GM04504 (cell line): ENCODE data around the gene PKN3.
"Not testable (repeated sequence)": the region's sequence is repeated elsewhere in the genome, so short reads cannot be mapped to it uniquely, and the experiment has no call there.

Experiments used
- DNase-seq: peaks from one replicate; pipeline ENCODE4 v3.0.0-alpha.2; 2012; ENCODE audit warnings: low read depth

The PKN3 gene

DNA sequence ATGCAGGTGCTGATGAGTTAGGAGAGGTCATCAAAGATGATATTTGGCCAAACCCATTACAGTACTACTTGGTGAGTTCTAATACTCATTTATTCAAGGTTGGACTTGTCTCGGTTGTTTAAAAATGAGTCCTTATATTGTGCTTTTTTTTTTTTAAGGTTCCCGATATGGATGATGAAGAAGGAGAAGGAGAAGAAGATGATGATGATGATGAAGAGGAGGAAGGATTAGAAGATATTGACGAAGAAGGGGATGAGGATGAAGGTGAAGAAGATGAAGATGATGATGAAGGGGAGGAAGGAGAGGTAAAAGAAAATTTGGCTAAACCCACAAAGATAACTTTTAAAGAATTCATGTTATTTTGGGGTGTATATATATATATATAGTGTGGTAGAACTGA lies 8.6 kb upstream of the PKN3 start:
- DNase-seq = not testable (repeated sequence)

GRCh38 chr9:128694344-128694743 lies 8.0 kb upstream of the PKN3 start:
- no peak for DNase-seq

DNA sequence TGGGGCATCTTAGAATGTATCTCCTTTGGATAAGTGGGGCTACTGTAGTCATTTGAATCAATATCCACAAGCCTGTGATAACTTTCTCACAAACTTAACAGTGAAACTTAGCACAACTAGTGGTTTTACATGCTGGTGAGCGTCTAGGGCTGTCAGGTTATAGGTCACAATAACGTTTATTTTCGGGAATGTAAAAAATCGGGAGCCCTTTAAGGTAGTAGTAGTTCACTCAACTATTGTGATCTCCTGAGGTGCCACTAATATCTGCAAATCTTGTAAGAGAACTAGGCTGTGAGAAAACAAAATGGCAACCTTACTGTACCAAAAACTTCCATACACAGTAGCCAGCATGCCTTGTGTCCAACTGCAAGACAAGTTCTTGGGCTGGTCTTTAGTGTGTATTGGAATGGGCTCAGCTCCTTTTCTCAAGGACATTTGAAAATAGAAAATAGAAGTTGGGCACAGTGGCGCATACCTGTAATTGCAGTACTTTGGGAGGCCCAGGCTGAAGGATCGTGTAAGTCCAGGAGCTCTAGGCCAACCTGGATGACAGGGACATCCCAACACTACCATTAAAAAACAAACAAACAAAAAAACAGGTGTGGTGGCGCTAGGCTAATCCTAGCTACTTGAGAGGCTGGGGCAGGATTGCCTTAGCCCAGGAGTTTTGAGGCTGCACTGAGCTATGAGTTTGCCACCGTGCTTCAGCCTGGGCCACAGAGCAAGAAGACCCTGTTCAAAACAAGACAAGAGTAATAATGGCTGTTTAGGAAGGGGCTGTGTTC lies 5.2 kb upstream of the PKN3 start:
- no peak for DNase-seq

DNA sequence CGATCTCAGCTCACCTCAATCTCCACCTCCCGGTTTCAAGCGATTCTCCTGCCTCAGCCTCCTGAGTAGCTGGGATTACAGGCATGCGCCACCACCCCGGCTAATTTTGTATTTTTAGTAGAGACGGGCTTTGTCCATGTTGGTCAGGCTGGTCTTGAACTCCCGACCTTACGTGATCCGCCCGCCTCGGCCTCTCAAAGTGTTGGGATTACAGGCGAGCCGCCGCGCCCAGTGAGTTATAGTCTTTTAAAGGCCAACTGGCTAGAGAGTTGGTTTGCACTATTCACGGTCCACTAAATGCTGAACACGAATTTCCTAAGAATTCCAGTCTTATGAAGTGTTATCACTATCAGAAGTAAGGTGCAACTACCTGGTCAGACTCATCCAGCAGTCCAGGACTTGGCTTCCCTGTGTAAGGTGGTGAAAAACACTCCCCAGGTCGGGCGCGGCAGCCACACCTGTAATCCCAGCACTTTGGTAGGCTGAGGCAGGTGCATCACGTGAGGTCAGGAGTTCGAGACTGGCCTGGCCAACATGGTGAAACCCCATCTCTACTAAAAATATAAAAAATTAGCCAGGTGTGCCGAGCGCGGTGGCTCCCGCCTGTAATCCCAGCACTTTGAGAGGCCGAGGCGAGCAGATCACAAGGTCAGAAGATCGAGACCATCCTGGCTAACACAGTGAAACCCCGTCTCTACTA lies 3.1 kb upstream of the PKN3 start:
- DNase-seq = not testable (repeated sequence)

GRCh38 chr9:128701227-128701854 lies 962 bp upstream of the PKN3 start:
- DNase-seq = no peak

DNA sequence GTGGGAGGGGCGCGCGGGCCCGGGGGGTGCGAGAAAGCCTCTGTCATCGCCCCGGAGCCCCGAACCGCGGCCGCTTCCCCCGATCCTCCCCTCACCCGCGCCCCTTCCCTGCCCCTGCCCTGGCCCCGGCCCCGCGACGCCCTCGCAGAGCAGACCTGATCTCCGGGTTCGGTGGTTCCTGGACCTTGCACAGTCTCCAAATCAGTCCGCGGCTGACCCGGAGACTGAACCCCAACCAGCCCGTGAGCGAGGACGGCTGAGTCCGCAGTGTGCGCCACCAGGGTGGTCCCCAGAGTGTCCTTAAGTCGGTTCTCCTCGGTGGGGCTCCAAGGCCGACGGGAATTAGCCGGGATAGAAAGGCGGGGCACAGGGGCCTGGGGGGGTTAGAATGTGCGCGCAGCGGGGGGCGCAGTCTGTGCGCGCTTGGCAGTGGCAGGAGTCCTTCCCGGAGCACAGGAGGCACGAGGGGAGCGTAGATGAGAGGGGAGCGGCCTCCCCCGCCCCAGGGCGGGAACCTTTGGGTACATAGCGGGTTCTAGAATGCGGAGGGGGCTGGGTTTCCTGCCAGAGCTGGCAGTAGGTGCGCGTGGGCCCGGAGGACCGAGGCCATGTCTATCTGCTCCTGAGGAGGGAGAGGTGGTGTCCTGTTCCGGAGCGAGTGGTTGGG lies 779 bp downstream of the PKN3 start:
- DNase-seq = no peak

GRCh38 chr9:128703616-128704355 lies 1.5 kb downstream of the PKN3 start:
- DNase-seq = no peak

GRCh38 chr9:128704356-128704670 lies 2.0 kb downstream of the PKN3 start:
- no peak for DNase-seq

DNA sequence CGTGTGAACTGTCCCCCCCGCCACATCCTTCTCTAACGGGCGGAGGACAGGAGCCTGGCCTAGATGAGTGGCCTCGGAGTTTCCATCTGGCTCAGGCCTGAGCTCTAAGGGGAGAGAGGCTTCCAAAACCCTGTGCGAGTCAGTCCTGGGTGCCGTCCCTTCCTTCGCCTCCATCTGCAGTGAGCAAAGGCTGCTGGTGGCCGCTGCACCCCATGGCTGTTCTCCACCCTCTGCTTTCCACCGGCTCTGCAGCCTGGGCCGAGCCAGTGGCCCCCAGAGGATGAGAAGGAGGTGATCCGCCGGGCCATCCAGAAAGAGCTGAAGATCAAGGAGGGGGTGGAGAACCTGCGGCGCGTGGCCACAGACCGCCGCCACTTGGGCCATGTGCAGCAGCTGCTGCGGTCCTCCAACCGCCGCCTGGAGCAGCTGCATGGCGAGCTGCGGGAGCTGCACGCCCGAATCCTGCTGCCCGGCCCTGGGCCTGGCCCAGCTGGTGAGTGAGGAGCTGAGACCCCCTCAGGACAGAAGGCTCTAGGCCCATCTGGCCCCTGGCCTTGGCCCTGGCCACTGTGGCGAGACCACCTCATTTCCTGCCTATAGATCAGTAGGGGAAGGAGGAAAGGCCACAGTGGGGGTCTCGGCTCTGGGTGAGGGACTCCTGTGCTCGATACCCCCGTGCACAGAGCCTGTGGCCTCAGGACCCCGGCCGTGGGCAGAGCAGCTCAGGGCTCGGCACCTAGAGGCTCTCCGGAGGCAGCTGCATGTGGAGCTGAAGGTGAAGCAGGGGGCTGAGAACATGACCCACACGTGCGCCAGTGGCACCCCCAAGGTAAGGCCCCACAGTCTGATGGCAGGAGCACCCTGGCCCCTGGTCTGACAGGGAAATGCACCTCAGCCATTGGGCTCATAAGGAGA lies 3.0 kb downstream of the PKN3 start:
- no peak for DNase-seq

DNA sequence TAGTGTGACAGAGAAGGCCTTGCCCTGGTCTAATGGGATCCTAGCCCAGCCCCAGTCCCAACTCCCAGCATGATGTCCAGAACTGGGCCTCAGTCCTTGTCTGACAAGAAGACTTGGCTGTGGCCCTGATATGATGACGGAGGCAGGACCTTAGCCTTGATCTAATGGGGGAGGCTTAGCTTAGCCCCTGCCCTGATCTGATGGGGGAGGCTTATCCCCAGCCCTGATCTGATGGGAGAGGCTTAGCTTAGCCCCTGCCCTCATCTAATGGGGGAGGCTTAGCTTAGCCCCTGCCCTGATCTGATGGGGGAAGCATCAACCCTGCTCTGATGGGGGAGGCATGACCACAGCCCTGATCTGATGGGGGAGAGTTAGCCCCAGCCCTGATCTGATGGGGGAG lies 3.7 kb downstream of the PKN3 start:
- DNase-seq = no peak

DNA sequence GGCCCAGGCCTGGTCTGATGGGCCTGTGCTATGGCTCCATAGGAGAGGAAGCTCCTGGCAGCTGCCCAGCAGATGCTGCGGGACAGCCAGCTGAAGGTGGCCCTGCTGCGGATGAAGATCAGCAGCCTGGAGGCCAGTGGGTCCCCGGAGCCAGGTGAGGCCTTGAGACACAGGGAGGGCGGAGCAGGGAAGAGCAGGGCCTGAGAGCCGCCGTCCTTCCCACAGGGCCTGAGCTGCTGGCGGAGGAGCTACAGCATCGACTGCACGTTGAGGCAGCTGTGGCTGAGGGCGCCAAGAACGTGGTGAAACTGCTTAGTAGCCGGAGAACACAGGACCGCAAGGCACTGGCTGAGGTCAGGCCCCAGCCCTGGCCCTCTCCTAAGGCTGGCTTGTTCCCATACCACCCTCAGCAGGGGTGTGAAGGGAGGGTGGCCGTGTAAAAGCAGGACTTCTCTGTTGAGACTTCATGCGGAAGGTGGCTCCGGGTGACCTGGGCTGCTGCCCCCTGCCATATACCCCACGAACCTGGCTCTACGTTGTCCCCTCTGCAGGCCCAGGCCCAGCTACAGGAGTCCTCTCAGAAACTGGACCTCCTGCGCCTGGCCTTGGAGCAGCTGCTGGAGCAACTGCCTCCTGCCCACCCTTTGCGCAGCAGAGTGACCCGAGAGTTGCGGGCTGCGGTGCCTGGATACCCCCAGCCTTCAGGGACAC lies 4.5 kb downstream of the PKN3 start:
- no peak for DNase-seq

- DNase-seq = no peak
These were observed 5.1 kb downstream of the PKN3 start for GRCh38 chr9:128707446-128707845.

- DNase-seq = no peak
These were observed 10.4 kb downstream of the PKN3 start for GRCh38 chr9:128712451-128713410.

- DNase-seq = no peak
These were observed 11.1 kb downstream of the PKN3 start for GRCh38 chr9:128713411-128713780.

GRCh38 chr9:128713941-128714573 lies 11.8 kb downstream of the PKN3 start:
- no peak for DNase-seq

DNA sequence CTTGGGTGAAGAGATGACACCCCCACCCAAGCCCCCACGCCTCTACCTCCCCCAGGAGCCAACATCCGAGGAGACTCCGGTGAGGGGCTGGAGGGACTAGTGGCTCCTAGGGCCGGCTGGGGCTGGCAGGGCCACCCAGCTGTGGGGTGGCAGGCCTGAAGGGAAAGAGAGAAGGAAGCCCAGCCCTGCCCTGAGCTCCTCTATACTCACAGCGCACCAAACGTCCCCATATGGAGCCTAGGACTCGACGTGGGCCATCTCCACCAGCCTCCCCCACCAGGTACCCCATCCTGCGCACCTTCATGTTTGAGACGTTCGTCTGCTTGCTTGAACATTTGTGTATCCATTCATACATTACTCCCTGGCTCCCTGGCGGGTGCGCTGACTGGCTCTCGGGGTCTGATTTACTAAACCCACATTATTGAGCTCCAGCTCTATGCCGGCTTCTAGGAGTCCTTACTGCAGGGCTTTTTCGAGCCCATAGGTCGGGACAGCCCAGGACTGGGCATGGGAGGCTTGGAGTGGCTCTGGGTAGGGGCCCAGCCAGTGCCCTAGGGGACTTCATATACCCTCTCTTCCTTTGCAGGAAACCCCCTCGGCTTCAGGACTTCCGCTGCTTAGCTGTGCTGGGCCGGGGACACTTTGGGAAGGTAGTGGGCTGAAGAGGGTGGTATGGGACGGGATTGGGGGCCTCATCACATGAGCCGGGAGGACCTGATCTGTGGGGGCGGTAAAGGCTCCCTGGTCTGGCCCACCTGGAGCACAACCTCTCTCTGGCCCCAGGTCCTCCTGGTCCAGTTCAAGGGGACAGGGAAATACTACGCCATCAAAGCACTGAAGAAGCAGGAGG lies 12.5 kb downstream of the PKN3 start:
- no peak for DNase-seq

GRCh38 chr9:128715436-128715750 lies 13.1 kb downstream of the PKN3 start:
- no peak for DNase-seq
